NK-92 treated with Interleukin-12 subunit alpha and Interleukin-12 subunit beta, amount 100 ng/mL, for 24 hours (cell line): ENCODE measurements around the gene DCTN2.

Source experiments
- DNase-seq: peaks from one replicate; lab custom pipeline; 2025; lab: John Stamatoyannopoulos, UW

Gene DCTN2

DNA sequence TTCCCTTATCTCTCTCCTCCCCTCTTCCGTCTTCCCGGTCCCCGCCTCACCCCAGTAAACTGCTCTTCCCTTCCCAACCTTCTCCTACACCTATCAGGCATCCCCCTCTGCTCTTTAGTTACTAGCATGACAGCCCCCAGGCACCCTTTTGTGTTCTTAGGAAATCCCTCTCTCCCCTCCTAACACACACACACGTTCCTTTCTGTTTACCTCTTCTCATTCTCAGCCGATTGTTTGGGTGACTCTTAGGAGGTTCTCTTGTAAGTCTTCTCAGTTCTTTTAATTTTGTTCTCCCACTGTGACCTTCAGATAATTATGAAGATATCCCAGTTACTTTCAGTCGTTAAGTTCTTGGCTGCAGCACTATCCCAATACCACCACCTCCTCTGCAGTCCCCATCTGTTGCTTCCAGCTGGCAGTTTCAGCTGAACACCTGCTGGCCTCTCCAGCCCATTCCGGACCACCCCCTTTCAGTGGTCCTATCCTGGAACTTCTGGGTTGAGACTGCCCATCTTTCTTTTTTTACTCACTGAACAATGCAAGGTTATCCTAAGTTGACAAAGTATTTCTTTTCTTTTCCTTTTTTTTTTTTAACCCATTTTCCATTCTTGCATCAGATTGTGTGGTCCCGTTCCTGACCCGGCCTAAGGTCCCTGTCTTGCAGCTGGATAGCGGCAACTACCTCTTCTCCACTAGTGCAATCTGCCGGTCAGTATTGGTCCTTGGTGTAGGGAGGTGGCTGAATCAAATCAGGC lies 58.4 kb downstream of the DCTN2 start:
- DNase-seq, result no peak

DNA sequence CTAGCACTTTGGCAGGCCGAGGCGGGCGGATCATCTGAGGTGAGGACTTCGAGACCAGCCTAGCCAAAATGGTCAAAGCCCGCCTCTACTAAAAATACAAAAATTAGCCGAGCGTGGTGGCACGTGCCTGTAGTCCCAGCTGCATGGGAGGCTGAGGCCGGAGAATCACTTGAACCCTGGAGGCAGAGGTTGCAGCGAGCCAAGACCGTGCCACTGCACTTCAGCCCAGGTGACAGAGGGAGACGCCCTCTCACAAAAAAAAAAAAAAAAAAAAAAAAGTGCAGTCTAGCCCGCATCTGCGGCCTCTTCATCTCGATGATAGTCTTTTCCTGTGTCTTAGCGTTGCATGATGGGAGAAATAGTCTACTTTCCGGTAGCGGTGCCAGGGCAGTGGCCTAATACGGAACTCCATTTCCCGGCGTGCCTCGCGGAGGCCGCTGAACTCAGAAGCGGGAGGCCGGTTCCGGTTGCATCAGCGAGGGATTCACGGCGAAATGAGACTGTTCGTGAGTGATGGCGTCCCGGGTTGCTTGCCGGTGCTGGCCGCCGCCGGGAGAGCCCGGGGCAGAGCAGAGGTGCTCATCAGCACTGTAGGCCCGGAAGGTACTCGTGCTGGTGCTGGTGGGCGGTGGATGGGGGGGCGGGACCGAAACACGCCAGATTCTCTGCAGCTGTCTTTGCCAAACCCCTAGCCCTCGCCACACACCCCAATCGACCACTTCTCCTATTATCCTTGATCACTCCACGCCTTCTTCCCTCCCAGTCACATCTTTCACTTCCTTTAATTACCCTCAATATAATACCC lies 59.2 kb downstream of the DCTN2 start, which contains the start of gene MARS1:
MARS1 (plus strand) TSS at position 472 of the 805 bp plus-strand sequence; CDS start at position 495, 23 bp downstream.
- DNase-seq, result peak; percentile 85

- no peak for DNase-seq
These were observed 59.9 kb downstream of the DCTN2 start for GRCh38 chr12:57487055-57487596.

- DNase-seq, result no peak
These were observed 61.3 kb downstream of the DCTN2 start for GRCh38 chr12:57485695-57486094.

- no peak for DNase-seq
These were observed 63.5 kb downstream of the DCTN2 start for GRCh38 chr12:57483466-57483865.

- DNase-seq, result no peak
These were observed 65.3 kb downstream of the DCTN2 start for GRCh38 chr12:57481671-57482070.
